OCI-LY7 (cell line): ENCODE results near the gene PBX2.

Experiments used
- CTCF ChIP-seq: fragments of 200-600 bp; sonication (generic); conservative IDR thresholded peaks from 2 replicates; pipeline ENCODE4 v1.5.1; 2014; ENCODE audit warnings: mild to moderate bottlenecking, antibody characterized with exemption, low read length, moderate library complexity, mixed read lengths
- EZH2phosphoT487 ChIP-seq: fragments of 200-600 bp; sonication (generic); IDR thresholded peaks from 2 replicates; pipeline ENCODE4 v1.6.1; 2018; ENCODE audit warnings: low read depth, borderline replicate concordance, mild to moderate bottlenecking, mixed run types, antibody characterized with exemption, low read length, moderate library complexity, mixed read lengths

DNA sequence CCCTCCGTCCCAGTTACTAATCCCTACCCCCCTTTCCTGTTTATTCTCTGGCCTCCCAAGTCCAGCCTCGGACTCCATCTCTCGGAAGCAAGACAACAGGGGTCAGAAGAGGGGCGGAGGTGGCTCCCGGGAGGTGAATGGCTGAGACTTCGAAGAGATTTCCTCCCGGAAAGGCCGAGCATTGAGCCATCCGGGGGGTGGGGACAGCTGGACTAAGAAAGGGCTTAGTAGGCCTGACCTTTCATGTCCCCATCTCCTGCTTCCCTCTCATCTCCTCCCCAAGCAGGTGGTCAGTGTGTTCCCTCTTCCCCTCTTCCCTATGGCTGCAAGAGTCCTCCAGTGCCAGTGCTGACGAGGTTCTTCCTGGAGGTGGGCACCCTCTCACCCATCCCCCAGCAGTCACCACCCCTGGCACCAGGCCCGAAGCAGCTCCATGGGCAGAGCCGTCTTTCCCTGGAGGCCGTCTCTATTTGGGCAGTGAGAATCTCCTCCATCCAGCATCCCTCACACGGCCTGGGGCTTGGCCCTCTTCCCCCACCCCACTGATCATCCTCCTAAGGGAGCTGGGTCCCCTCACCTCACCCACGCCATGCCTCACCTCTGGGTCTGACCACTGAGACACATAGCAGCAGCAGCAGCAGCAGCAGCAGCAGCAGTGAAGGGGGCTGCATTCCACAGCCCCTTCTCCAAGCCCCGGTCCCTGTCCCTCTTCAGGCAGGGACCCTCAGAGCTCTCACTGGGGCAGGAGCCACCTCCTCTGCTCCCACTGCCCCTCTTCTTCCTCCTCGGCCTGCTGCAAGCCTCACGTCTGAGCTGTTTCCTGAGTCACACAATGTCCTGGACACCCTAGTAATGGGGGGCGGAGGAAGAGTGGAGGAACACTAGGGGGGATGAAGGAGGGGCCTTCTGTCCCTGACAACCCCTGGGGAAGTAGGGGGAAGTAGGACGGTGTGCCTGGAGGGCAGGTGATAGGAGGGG is 33.5 kb upstream of the PBX2 start, which contains the start of gene NOTCH4:
- TF ChIP-seq CTCF (no peak), EZH2phosphoT487 (no peak)
